C4-2B (cell line): Measurements from ENCODE around the gene FSHB.

Experiments
- ZFX ChIP-seq: fragments of 450-650 bp; IDR thresholded peaks from 2 replicates; pipeline ENCODE4 v1.6.1; 2017
- TF ChIP-seq, protein P1 (sequence below): fragments of 450-650 bp; conservative IDR thresholded peaks from 2 replicates; pipeline ENCODE4 v1.5.1; 2017; ENCODE audit warnings: mild to moderate bottlenecking

- no peak for TF ChIP-seq ZFX
- TF ChIP-seq, protein P1, sequence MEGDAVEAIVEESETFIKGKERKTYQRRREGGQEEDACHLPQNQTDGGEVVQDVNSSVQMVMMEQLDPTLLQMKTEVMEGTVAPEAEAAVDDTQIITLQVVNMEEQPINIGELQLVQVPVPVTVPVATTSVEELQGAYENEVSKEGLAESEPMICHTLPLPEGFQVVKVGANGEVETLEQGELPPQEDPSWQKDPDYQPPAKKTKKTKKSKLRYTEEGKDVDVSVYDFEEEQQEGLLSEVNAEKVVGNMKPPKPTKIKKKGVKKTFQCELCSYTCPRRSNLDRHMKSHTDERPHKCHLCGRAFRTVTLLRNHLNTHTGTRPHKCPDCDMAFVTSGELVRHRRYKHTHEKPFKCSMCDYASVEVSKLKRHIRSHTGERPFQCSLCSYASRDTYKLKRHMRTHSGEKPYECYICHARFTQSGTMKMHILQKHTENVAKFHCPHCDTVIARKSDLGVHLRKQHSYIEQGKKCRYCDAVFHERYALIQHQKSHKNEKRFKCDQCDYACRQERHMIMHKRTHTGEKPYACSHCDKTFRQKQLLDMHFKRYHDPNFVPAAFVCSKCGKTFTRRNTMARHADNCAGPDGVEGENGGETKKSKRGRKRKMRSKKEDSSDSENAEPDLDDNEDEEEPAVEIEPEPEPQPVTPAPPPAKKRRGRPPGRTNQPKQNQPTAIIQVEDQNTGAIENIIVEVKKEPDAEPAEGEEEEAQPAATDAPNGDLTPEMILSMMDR, result no peak
Observed at GRCh38 chr11:30206249-30206996, 24.4 kb upstream of the FSHB start.
